ENCODE data around the gene TBCB. TPM values are rescaled to one million over a fixed set of nuclear protein-coding genes. Genes with fewer than 3 reads are reported as not detected.
A peak's percentile ranks its signal among the peaks of the same experiment; 100 is the strongest.

TBCB gene
- total and polyA plus RNA-seq, 9 of the 15 experiments (the other 6 are each of a cell fraction or from before 2014, with no cell fraction given), result 3.5 to 115 (median 58.9) TPM

DNA sequence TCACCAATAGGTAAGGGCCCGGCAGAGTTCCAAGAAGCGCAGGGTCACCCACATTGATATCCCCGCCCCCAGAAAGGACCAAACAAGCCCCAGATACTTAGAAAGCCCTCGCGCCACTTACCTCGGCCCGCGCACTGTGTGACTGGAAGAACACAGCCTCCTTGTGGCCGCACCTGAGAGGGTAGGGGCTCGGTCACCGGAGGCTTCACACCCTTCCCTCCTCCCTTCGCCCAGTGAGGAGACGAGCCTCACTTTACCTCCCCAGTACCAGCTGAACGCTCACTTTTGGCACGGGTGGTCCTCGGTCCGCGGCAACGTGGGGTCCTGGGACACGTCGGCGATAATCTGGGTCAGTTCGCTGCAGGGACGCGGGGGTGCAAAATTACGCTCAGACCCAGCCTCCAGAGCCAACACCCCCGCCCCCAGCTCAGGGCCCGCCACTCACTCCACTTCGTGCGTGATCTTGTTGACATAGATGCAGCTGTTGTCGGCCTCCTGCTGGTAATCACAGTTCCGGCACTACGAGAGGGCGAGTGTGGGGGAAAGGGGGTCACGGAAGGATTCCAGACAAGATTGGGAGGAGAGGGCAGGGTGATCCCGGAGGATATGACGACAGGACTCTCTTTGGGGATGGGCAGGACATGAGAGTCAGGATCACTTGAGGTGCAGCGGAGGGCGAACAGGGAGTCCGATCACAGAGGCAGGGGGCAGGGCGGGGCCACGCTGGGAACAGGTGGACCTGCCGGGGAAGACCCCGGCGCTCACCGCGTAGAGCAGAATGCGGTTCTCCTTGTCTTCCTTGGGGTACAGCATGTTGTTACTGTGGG is 1.2 kb upstream of the TBCB start (continued):
- TF ChIP-seq FOXM1 (IDR thresholded peaks at IDR 0.05; ENCODE audit: low read depth) (no peak), FOXM1 (CRISPR knock-in tag; IDR thresholded peaks at IDR 0.05; ENCODE audit: low read depth) (0 out of 2 replicates have a peak, but pooled peaks have one; percentile 48), ZBTB2 (IDR thresholded peaks at IDR 0.05) (0 out of 2 replicates have a peak, but pooled peaks have one; percentile 14), SIN3A (IDR thresholded peaks at IDR 0.05; ENCODE audit: borderline replicate concordance in 2 of 2, control insufficient read depth in 1 of 2, low read depth in 2 of 2, low read length in 2 of 2) (peak in 1 of 2 experiments; percentile 63; a peak in 1 of 4 replicates), DACH1 (IDR thresholded peaks at IDR 0.05; ENCODE audit: partially characterized antibody) (peak; percentile 8), CBFA2T2 (conservative IDR thresholded peaks at IDR 0.05) (peak; percentile 20; the same call in 1 of the 2 replicates), ZNF551 (CRISPR knock-in tag; IDR thresholded peaks at IDR 0.05) (no peak), CBFB (CRISPR knock-in tag; IDR thresholded peaks at IDR 0.05) (0 out of 2 replicates have a peak, but pooled peaks have one; percentile 50), XRCC3 (IDR thresholded peaks at IDR 0.05) (no peak), ZBTB1 (CRISPR knock-in tag; IDR thresholded peaks at IDR 0.05; ENCODE audit: borderline replicate concordance, low read depth) (no peak), FOXK2 (conservative IDR thresholded peaks at IDR 0.05 in 1 of 2, IDR thresholded peaks at IDR 0.05 in 1 of 2; ENCODE audit: low read depth in 2 of 2) (peak; percentile 55 to 71; a peak in 3 of 4 replicates), FOXK1 (CRISPR knock-in tag; IDR thresholded peaks at IDR 0.05; ENCODE audit: borderline replicate concordance) (0 out of 2 replicates have a peak, but pooled peaks have one; percentile 9), CTCF (IDR thresholded peaks at IDR 0.05 in 2 of 3, conservative IDR thresholded peaks at IDR 0.05 in 1 of 3; ENCODE audit: insufficient read depth in 2 of 3, low read depth in 1 of 3, low read length in 3 of 3) (peak; percentile 34 to 41 (median 35); a peak in 5 of 6 replicates)
- TF ChIP-seq, protein P1, sequence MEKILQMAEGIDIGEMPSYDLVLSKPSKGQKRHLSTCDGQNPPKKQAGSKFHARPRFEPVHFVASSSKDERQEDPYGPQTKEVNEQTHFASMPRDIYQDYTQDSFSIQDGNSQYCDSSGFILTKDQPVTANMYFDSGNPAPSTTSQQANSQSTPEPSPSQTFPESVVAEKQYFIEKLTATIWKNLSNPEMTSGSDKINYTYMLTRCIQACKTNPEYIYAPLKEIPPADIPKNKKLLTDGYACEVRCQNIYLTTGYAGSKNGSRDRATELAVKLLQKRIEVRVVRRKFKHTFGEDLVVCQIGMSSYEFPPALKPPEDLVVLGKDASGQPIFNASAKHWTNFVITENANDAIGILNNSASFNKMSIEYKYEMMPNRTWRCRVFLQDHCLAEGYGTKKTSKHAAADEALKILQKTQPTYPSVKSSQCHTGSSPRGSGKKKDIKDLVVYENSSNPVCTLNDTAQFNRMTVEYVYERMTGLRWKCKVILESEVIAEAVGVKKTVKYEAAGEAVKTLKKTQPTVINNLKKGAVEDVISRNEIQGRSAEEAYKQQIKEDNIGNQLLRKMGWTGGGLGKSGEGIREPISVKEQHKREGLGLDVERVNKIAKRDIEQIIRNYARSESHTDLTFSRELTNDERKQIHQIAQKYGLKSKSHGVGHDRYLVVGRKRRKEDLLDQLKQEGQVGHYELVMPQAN (IDR thresholded peaks at IDR 0.05; ENCODE audit: borderline replicate concordance), result peak; percentile 38; the same call in 1 of the 2 replicates
- TF ChIP-seq, protein P2, sequence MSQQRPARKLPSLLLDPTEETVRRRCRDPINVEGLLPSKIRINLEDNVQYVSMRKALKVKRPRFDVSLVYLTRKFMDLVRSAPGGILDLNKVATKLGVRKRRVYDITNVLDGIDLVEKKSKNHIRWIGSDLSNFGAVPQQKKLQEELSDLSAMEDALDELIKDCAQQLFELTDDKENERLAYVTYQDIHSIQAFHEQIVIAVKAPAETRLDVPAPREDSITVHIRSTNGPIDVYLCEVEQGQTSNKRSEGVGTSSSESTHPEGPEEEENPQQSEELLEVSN (IDR thresholded peaks at IDR 0.05; ENCODE audit: borderline replicate concordance in 1 of 2, extremely low read depth in 1 of 2, insufficient read depth in 1 of 2, insufficient read length in 1 of 2, low read depth in 1 of 2, low read length in 1 of 2, poor library complexity in 1 of 2, severe bottlenecking in 1 of 2), result peak in 1 of 2 experiments; percentile 76

All from K562 (cell line).